DOHH2 (cell line): ENCODE results near the gene RASSF7.

Experiments used
- EZH2phosphoT487 ChIP-seq: fragments of 200-600 bp; sonication (generic); IDR thresholded peaks from 2 replicates; pipeline ENCODE4 v1.6.1; 2017; ENCODE audit warnings: borderline replicate concordance, mild to moderate bottlenecking, antibody characterized with exemption, low read length, moderate library complexity, mixed read lengths
- TF ChIP-seq, protein P1 (sequence below): fragments of 200-600 bp; sonication (generic); IDR thresholded peaks from one replicate; pipeline ENCODE4 v1.5.1; 2014; ENCODE audit warnings: antibody characterized with exemption, mild to moderate bottlenecking, low read depth, low read length; ENCODE audit not compliant: poor library complexity, severe bottlenecking

DNA sequence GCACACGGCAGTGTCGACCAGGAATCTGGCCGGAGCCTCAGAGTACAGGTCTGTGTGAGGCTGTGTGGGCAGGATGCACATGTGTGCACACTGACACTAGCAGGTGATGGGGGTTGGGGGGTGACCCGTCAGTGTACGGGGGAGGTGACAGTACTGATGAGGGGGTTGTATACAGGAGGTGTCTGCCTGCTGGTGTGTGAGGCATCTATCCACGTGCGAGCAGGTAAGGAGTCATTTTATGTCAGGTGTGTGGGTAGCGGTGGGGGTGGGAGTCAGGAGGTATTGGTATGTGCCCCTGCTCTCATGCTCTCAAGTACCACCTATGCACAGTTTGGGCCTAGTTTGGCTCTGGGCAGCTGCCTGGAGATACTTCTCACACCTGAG, 11.0 kb downstream of the RASSF7 start:
- TF ChIP-seq, protein P1, sequence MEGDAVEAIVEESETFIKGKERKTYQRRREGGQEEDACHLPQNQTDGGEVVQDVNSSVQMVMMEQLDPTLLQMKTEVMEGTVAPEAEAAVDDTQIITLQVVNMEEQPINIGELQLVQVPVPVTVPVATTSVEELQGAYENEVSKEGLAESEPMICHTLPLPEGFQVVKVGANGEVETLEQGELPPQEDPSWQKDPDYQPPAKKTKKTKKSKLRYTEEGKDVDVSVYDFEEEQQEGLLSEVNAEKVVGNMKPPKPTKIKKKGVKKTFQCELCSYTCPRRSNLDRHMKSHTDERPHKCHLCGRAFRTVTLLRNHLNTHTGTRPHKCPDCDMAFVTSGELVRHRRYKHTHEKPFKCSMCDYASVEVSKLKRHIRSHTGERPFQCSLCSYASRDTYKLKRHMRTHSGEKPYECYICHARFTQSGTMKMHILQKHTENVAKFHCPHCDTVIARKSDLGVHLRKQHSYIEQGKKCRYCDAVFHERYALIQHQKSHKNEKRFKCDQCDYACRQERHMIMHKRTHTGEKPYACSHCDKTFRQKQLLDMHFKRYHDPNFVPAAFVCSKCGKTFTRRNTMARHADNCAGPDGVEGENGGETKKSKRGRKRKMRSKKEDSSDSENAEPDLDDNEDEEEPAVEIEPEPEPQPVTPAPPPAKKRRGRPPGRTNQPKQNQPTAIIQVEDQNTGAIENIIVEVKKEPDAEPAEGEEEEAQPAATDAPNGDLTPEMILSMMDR, result no peak
- no peak for TF ChIP-seq EZH2phosphoT487
